MM.1S (cell line): Measurements from ENCODE around the gene ZMAT1.

Source experiments
- DNase-seq: peaks from one replicate; pipeline ENCODE4 v3.0.0-alpha.2; 2015
- H2AFZ ChIP-seq: fragments of 300-600 bp; sonication (generic); 2 replicates; pipeline ENCODE4 v1.6.0; 2016; ENCODE audit warnings: antibody characterized with exemption, low read length
- H3F3A ChIP-seq: fragments of 300-600 bp; sonication (generic); 2 replicates; pipeline ENCODE4 v1.6.1; 2016; ENCODE audit warnings: mild to moderate bottlenecking, antibody characterized with exemption, low read length, moderate library complexity, mixed read lengths; ENCODE audit not compliant: insufficient read depth
- H3K27ac ChIP-seq: fragments of 300-600 bp; sonication (generic); 2 replicates; pipeline ENCODE4 v1.5.1; 2016; ENCODE audit warnings: mild to moderate bottlenecking, low read length
- H3K27me3 ChIP-seq: fragments of 300-600 bp; sonication (generic); replicated peaks from 2 replicates; pipeline ENCODE4 v1.6.0; 2016; ENCODE audit warnings: low read length; ENCODE audit not compliant: insufficient read depth
- H3K36me3 ChIP-seq: fragments of 300-600 bp; sonication (generic); replicated peaks from 2 replicates; pipeline ENCODE4 v1.6.1; 2016; ENCODE audit warnings: mild to moderate bottlenecking, low read length, mixed read lengths; ENCODE audit not compliant: insufficient read depth
- H3K4me1 ChIP-seq: fragments of 300-600 bp; sonication (generic); 2 replicates; pipeline ENCODE4 v1.6.1; 2016; ENCODE audit warnings: low read length, mixed read lengths
- H3K4me2 ChIP-seq: fragments of 300-600 bp; sonication (generic); 2 replicates; pipeline ENCODE4 v1.6.0; 2016; ENCODE audit warnings: low read depth, low read length
- H3K4me3 ChIP-seq: fragments of 300-600 bp; sonication (generic); 2 replicates; pipeline ENCODE4 v1.5.1; 2016; ENCODE audit warnings: low read length, mixed read lengths
- H3K79me2 ChIP-seq: fragments of 300-600 bp; sonication (generic); 2 replicates; pipeline ENCODE4 v1.6.1; 2016; ENCODE audit warnings: mixed run types, low read length, mixed read lengths
- H3K9ac ChIP-seq: fragments of 300-600 bp; sonication (generic); 2 replicates; pipeline ENCODE4 v1.6.1; 2016; ENCODE audit warnings: low read length, mixed read lengths
- H3K9me2 ChIP-seq: fragments of 300-600 bp; sonication (generic); replicated peaks from 2 replicates; pipeline ENCODE4 v1.6.1; 2016; ENCODE audit warnings: mild to moderate bottlenecking, low read length, mixed read lengths; ENCODE audit not compliant: insufficient read depth
- H3K9me3 ChIP-seq: fragments of 300-600 bp; sonication (generic); replicated peaks from 2 replicates; pipeline ENCODE4 v1.6.1; 2016; ENCODE audit warnings: mild to moderate bottlenecking, low read length, mixed read lengths; ENCODE audit not compliant: insufficient read depth
- H4K20me1 ChIP-seq: fragments of 300-600 bp; sonication (generic); 2 replicates; pipeline ENCODE4 v1.6.1; 2016; ENCODE audit warnings: mild to moderate bottlenecking, low read length, moderate library complexity, mixed read lengths; ENCODE audit not compliant: insufficient read depth
- EZH2 ChIP-seq: fragments of 300-600 bp; sonication (generic); optimal IDR thresholded peaks from 2 replicates; pipeline ENCODE3; 2017; ENCODE audit warnings: low read depth, mild to moderate bottlenecking, antibody characterized with exemption, low read length, mixed read lengths
- EZH2phosphoT487 ChIP-seq: fragments of 300-600 bp; sonication (generic); IDR thresholded peaks from 2 replicates; pipeline ENCODE4 v1.6.1; 2018; ENCODE audit warnings: antibody characterized with exemption, low read length
- TF ChIP-seq, protein P1 (sequence below): fragments of 300-600 bp; sonication (generic); IDR thresholded peaks from 2 replicates; pipeline ENCODE4 v1.5.1; 2016; ENCODE audit warnings: antibody characterized with exemption, low read length, mixed read lengths

ZMAT1 gene

DNA sequence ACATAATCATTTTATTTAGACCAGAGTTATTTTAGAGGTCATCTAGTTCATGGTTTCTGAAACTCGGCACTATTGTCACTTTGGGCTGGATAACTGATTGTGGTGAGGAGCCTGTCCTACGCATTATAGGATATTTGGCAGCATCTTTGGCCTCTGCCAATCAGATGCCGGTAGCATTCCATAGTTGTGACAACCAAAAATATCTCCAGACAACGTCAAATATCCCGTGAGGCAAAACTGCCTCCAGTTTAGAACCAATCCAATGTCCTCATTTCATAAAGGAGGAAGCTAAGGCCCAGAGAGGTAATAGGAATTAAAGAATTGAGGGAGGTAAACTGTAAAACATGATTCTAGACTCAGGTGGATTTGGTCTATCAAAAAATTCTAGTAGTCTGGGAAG, 6.1 kb downstream of the ZMAT1 start:
- Histone ChIP-seq H3K79me2 (no peaks in the 10 kb centered on the region), H3F3A (no peaks in the 10 kb centered on the region), H3K9me2 (no peaks in the 10 kb centered on the region), H3K9me3 (no peaks in the 10 kb centered on the region), H3K9ac (no peak overlapping the region), H3K27me3 (no peaks in the 10 kb centered on the region), H3K4me1 (no peaks in the 10 kb centered on the region), H3K4me2 (no peak overlapping the region), H3K4me3 (no peak overlapping the region), H3K36me3 (no peaks in the 10 kb centered on the region), H3K27ac (no peak overlapping the region), H4K20me1 (no peaks in the 10 kb centered on the region), H2AFZ (no peak overlapping the region)
- TF ChIP-seq, protein P1, sequence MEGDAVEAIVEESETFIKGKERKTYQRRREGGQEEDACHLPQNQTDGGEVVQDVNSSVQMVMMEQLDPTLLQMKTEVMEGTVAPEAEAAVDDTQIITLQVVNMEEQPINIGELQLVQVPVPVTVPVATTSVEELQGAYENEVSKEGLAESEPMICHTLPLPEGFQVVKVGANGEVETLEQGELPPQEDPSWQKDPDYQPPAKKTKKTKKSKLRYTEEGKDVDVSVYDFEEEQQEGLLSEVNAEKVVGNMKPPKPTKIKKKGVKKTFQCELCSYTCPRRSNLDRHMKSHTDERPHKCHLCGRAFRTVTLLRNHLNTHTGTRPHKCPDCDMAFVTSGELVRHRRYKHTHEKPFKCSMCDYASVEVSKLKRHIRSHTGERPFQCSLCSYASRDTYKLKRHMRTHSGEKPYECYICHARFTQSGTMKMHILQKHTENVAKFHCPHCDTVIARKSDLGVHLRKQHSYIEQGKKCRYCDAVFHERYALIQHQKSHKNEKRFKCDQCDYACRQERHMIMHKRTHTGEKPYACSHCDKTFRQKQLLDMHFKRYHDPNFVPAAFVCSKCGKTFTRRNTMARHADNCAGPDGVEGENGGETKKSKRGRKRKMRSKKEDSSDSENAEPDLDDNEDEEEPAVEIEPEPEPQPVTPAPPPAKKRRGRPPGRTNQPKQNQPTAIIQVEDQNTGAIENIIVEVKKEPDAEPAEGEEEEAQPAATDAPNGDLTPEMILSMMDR: no peak
- no peak for TF ChIP-seq EZH2
- no peak for TF ChIP-seq EZH2phosphoT487
- no peak for DNase-seq

DNA sequence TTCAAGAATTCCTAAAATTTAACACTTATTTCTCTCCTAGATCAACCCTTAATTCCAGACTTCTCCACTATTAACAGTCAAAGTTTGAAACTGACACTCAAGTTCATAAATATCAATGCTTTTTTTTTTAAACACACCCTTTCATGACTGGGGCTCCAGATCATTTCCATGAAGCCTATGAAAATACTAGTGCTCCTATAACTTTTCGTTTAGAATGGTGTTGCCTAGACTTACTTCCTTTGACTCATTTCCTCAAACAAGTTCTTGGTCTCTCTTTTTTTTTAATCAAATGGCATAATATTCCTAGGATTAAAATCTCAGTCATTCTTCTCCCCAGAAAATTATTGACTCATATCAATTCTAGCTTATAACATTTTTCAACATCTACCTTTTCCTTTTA, 13.1 kb downstream of the ZMAT1 start:
- Histone ChIP-seq H3K79me2 (no peaks in the 10 kb centered on the region), H3K4me2 (no peak overlapping the region), H3K4me1 (no peaks in the 10 kb centered on the region), H3K9me2 (no peaks in the 10 kb centered on the region), H3F3A (no peaks in the 10 kb centered on the region), H3K4me3 (no peak overlapping the region), H2AFZ (no peak overlapping the region), H4K20me1 (no peaks in the 10 kb centered on the region), H3K9ac (no peak overlapping the region), H3K27ac (no peak overlapping the region), H3K27me3 (no peaks in the 10 kb centered on the region), H3K36me3 (no peaks in the 10 kb centered on the region), H3K9me3 (no peaks in the 10 kb centered on the region)
- no peak for DNase-seq
- TF ChIP-seq EZH2 (no peak), EZH2phosphoT487 (no peak)
- TF ChIP-seq, protein P1: no peak

DNA sequence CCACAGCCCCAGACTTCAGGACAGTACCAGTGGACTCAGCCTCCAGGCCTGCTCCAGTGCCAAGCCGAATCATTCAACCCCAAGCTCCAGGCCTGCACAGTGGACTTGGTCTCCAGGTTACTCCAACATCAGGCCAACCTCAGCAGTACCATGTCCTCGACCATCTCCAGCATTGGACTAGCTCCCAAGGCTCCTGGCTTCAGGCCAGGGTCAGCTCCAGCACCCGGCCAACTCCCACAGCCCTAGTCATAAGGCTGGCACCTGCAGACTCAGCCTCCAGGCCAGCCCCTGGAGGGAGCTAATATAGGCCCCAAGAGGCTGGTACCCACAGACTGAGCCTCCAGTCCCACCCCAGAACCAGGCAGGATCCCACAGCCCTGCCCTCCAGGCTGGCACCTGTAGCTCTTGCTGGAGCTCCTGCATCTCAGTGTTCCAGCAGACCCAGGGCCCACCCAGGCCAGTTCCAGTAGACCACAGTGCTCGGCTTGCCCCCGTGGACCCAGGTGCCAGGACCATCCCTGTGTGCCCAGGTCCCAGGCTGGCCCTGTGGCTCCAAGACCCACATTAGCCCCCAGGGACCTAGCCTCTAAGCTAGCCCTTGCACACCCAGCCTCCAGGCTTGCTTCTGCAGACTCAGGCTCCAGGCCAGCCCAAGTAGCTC, 25.6 kb downstream of the ZMAT1 start:
- no peaks in the 10 kb centered on the region for H3K79me2 ChIP-seq
- DNase-seq: no peak

More for the DNA sequence above, 25.6 kb downstream of the ZMAT1 start:
- H3K36me3 ChIP-seq: no peaks in the 10 kb centered on the region
- no peaks in the 10 kb centered on the region for H3K9me2 ChIP-seq
- TF ChIP-seq, protein P1: no peak
- TF ChIP-seq EZH2 (no peak), EZH2phosphoT487 (no peak)
- no peaks in the 10 kb centered on the region for H3F3A ChIP-seq
- H2AFZ ChIP-seq: no peak overlapping the region
- H3K27ac ChIP-seq: no peak overlapping the region
- no peak overlapping the region for H3K4me2 ChIP-seq
- H4K20me1 ChIP-seq: no peaks in the 10 kb centered on the region
- H3K4me3 ChIP-seq: no peak overlapping the region
- H3K9ac ChIP-seq: no peak overlapping the region
- H3K27me3 ChIP-seq: no peaks in the 10 kb centered on the region
- no peaks in the 10 kb centered on the region for H3K9me3 ChIP-seq
- no peaks in the 10 kb centered on the region for H3K4me1 ChIP-seq
